Activated T-cell treated with anti-CD3 and anti-CD28 coated beads for 4 hours (primary cell): Measurements from ENCODE around the gene ENTPD8.
A peak's percentile ranks its signal among the peaks of the same experiment; 100 is the strongest.

Experiments
- DNase-seq: peaks from one replicate; pipeline ENCODE4 v3.0.0-alpha.2; 2020

Gene ENTPD8

DNA sequence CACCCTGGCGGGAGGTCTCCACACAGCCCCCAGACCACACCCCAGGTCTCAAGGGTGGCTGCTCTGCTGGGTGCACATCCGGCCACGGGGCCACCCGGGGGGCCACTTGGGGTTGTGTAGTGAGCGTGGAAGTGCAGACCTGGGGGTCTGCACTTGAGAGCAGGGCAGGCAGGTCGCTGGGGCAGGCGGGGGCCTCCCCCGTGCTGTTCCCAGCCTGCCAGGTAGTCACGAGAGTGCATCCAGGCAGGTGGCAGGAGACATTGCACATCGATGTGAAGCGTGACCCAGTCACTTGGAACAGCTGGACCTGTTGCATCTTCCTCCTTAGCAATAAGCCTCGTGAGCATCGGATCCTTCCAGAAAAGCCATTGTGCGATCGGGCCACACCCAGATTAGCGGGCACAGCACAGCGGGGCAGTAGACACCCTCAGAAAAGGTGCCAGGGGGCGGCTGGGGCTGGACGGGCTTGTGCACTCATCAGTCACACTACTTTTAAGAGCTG lies 4.8 kb upstream of the ENTPD8 start:
- DNase-seq, result no peak

DNA sequence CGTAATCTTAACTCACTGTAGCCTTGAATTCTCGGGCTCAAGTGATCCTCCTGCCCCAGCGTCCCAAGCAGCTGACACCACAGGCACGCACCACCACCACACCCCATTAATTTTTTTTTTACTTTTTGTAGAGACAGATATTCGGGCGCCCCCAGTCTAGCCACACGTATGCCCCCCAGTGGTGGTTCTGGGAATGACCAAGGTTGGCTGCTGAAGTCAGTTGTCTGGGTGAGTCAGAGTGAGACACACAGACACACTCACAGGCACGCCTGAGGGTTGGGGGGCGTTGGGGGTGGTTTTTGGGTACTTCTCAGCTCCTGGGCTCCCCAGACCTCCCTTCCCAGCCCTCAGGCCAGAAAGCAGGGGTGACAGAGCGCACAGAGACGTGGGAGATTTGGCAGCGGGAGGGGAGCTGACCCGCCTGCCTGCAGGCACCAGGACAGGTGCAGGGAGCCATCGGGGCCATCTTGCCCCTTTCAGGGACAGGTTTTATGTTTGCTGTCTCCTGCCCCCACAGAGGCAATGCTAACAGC lies 4.2 kb upstream of the ENTPD8 start:
- DNase-seq, result peak; percentile 90

DNA sequence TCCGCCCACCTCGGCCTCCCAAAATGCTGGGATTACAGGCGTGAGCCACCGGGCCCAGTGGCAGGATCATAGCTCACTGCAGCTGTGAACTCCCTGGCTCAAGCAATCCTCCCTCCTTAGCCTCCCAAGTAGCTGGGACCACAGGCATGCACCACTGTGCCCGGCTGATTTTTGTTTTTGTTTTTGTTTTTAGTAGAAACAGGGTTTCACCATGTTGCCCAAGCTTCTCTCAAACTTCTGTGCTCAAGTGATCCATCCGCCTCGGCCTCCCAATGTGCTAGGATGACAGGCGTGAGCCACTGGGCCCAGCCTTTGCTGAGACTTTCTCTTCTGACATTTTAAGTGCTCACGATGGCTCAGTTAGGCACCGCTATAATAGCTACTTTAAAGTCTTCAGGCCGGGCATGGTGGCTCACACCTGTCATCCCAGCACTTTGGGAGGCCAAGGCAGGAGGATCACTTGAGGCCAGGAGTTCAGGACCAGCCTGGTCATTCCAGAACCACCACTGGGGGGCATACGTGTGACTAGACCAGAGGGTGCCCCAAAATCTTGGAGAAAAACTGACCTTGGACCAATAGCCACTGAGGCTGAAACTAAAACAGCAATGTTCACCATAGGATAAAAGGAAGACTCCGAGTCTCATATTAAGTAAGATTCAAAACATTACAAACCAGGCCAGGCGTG lies 3.1 kb upstream of the ENTPD8 start:
- DNase-seq, result no peak

DNA sequence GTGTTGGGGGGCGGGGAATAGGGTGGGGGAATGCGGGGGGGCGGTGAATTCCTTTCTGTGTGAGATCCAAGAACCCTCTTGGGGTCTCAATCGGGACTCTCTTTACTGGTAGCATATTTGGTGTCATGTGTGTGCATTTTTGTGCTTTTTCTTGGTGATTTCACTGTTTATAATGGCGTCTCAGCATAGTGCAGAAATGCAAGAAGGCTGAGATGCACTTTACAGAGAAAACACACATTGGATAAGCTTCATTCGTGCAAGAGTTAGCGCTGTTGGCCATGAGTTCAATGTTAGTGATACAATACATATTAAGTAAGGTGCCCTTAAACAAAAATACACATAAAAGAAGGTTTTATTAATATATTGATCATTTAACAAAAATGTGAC lies 771 bp upstream of the ENTPD8 start:
- no peak for DNase-seq

DNA sequence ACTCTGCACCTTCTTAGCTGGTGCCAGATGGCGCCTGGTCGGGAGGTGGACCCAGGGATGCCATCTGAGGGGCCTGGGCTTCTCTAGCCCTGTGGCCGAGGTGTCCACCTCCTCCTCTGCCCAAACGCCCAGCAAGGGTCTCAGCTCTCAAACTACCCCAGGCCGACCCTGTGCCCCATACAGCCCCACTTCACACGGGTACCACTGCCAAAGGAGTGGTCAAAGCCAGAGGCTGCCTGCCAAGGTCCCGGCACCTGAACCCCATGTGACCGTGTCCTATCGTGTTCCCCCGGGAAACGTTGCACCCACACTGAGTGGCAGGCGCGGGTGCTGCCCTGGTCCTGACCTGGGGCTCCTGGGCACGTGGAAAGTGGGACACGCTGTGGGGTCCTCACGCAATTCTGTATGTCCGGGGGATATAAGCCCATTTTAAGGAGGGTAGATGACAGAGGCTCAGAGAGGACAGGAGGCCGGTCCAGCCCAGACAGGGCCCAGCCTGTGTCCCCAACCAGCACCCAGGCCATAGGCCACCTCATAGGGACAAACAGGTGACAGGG lies 1.9 kb downstream of the ENTPD8 start:
- DNase-seq, result no peak

DNA sequence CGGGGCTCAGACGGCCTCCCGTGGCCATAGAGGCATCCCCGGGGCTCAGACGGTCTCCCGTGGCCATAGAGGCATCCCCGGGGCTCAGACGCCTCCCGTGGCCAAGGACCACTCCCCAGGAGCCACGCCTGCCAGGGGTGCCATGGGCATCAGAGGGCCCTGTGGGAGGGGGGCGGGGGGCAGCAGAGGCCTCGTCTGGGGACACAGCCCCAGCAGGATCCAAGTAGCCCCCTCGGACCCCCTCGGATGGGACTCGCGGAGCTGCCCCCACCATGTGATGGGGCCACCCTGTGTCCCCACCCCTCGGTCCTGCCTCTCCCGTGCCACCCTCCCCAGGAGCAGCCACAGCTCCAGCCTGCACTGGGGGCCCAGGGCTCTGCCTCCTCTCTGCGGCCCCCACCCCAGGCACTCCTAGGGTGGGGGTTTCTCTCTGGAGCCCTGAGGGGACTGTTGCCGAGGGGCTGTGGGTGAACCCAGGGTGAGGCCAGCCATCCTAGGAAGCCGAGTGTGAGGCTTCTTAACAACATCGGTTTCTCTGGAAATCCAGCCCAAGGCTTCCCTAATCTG lies 2.5 kb downstream of the ENTPD8 start:
- no peak for DNase-seq

DNA sequence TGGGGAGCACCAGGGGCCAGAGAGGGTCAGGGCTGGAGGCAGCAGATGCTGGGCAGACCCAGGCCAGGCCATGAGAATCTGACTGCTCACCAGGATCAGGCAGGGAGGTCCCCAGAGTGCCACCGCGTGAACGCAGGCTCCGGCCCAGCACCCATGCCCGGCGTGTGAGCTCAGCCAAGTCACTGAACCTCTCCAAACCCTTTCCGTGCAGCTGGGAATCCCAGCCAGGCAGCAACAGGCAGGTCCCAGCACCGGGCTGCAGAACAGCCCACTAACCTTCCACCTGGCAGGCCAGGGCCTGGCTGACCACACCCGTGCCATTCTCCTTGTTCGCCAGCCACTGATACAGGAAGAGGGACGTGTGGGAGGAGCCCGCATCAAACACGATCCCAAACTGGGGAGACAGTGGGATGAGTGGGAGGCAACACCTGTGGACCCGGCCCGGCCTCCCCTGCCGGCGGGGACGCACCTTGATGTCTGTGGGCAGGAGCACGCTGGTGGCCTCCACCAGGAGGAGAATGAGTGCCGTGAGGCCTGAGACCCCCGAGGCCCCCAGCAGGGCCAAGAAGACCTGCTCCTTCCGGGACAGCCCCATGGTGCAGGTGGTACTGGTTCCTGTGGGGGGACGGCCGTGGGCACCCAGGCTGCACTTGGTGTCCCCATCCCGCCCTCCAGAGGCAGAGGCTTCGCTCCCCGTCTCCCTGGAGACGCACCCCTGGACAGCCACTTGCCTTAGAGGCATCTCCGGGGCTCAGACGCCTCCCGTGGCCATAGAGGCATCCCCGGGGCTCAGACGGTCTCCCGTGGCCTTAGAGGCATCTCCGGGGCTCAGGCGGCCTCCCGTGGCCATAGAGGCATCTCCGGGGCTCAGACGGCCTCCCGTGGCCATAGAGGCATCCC lies 3.2 kb downstream of the ENTPD8 start:
- DNase-seq, result no peak

DNA sequence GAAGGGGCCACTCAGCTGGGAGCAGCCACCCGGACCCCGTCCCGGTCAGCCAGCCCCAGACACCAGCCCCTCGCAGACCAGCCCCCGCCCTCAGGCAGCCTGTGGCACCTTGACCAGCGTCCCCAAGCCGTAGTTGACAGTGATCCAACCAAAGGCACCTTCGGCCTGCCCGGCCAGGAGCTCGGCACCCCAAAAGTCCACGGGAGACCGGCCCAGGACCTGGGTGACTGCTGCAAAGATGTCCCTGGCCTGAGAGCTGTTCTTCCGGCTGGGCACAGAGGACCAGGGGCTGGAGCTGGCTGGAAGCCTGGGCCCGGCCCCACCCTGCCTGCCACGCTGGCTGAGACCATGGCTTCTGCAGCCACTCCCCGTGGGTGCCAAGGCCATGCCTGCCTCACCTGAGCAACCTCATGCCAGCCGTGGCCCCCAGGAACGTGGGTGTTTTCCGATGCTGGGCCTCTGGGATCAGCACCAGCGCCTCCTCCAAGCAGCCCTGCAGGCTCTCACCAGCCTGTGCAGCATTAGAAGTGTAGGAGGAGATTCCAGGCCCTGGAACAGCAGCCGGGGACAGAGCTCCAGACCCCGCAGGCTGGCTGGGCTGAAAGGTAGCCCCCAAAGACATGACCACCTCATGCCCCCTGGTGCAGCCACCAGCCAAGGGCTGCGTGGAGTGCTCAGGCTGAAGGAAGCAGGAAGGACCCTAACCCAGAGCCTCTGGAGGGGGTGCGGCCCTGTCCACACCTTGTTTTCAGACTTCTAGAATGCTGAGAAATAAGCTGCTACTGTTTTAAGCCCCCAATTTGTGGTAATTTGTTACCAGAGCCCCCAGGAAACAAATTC lies 4.2 kb downstream of the ENTPD8 start:
- no peak for DNase-seq

DNA sequence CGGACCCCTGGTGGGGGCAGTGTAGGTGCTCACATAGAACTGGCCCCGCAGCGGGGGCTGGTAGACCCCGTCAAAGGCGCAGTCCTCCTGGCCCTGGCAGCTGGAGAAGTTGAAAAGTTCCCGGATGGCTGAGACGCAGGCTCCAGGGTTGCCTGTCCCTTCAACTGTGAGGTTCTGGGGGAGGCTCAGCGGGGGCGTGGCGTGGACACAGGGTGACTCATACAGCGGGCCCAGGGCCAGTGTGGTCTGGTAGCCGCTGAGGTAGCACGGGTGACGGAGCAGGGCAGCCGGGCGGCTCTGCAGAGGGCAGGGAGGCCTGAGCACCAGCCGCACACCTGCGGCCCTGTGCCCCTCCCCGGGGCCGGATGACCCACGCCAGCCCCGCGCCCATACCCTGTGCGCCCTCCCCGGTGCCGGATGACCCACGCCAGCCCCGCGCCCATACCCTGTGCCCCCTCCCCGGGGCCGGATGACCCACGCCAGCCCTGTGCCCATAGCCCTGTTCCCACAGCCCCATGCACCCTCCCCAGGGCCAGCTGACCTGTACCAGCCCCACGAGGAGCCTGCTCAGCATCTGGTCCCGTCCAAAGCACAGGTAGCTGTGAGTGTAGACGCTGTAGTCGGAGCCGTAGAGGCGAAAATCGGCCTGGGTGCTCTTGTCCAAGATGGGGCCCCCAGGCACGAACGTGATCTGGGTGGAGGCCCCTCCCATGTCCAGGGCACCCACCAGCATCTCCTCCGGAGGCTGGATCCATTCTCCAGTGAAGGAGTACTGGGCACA lies 5.0 kb downstream of the ENTPD8 start:
- no peak for DNase-seq

DNA sequence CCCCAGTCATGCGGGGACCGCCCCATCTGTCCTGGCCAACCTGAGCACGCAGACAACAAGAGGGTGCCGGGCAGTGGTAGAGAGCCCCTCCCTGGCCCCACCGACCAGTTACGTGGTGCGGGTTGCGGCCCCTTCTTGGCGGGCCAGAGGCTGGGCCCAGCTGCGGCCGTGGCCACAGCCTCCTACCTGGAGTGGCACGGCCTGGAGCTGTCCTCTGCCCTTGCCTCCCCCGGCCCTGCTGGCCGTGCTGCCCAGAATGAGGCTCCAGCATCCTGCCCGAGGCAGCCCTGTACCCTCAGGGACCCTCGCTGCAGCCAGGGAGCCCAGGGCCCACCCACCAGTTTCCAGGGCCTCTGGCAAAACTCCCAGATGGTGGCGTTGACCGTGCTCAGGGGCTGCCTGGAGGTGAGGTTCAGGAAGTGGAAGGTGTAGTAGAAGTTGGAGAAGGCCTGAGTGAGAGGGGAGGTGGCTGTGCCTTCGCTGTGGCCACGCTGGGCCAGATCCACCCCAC lies 5.7 kb downstream of the ENTPD8 start:
- no peak for DNase-seq

DNA sequence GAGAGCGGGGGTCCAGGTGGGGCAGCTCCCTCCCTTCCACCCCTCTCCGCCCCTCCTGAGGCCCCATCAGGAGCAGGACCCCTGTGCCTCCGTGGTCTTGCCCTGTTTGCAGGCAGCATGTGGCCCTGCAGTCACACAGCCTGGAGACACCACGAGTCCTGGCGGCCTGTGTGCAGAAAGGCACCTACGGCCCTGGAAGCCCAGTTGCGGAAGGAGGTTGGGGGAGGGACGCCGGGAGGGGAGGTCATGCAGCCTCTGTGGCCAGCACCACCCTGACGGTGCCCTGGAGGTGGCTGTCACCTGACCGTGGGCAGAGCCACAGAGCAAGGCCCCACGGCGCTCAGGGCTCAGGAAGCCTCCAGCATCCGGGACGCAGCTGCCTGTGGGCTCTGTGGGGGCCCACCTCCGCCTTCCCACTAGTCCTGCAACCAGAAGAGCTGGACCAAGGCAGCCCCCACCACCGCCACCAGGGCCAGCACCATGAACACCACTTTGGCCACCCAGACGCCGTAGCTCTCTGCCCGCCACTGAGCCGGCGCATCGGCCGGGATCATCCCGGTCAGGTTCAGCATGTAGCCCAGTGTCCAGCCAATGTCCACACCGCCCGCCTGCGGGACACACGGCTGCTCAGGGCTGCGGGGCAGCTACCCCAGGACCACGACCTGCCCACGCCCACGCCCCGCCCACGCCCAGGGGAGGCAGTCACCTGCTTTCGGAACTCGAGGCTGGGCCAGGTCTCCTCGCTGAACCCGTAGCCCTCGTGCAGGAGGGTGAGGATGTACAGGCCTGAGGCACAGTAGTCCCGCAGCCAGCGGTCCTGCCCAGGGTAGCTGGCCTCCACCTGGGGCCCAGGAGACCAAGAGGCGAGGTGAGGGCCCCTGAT lies 6.4 kb downstream of the ENTPD8 start:
- DNase-seq, result no peak

DNA sequence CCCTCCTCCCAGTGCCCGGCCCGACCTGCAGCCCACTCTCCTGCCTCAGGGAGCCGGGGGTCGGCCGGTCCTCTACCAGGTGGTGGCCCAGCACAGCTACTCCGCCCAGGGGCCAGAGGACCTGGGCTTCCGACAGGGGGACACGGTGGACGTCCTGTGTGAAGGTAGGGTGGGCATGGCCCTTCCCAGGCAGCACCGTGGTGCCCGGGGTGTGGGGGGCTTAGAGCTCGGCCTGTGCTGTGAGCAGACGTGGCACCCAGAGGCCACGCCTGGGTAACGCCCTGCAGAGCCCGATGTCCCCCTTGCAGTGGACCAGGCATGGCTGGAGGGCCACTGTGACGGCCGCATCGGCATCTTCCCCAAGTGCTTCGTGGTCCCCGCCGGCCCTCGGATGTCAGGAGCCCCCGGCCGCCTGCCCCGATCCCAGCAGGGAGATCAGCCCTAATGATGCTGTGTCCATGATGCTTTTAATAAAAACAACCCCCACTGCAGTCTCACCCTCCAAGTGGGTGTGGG lies 7.2 kb downstream of the ENTPD8 start:
- no peak for DNase-seq

DNA sequence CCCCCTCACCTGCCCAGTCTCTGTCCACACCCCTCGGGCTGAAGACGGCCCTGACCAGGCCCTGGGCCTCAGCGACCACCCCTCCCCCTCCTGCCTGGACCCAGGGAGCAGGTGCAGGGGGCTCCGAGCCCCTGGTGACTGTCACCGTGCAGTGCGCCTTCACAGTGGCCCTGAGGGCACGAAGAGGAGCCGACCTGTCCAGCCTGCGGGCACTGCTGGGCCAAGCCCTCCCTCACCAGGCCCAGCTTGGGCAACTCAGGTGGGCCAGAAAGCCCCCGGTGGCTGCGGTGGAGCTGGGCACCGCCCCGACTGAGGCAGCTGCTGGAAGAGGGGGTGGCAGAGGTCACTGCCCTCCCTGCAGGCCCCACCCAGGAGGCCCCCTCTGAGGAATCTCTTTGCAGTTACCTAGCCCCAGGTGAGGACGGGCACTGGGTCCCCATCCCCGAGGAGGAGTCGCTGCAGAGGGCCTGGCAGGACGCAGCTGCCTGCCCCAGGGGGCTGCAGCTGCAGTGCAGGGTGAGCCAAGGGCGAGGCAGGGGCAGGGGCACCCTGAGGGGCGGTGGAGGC lies 7.7 kb downstream of the ENTPD8 start:
- no peak for DNase-seq

DNA sequence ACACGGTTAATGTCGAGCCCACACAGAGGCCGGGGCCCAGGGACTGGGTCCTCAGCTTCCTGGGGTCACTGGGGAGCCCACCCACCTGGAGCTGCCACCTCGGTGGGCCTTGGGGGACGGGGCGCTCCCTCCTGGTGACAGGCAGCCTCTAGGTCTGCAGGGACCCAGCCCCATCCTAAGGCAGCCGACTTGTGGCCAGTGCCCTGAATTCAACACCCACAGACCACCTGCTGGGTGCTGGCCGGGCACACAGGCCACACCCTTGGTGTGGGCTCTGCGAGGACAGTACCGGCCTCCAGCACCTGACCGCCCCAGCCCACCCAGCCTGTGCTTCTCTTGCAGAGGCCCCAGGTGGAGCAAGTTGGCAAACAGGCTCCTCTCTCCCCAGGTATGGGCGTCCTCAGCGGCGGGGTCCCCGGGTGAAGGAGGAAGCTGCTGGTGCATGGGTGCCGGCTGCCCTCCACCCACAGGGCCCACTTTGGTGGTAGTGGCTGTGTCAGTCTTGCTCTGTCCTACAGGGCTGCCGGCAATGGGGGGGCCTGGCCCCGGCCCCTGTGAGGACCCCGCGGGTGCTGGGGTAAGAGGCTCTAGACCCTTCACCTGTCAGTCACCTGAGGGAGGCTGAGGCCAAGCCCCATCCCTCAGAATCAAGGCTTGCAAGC lies 8.3 kb downstream of the ENTPD8 start:
- DNase-seq, result no peak

DNA sequence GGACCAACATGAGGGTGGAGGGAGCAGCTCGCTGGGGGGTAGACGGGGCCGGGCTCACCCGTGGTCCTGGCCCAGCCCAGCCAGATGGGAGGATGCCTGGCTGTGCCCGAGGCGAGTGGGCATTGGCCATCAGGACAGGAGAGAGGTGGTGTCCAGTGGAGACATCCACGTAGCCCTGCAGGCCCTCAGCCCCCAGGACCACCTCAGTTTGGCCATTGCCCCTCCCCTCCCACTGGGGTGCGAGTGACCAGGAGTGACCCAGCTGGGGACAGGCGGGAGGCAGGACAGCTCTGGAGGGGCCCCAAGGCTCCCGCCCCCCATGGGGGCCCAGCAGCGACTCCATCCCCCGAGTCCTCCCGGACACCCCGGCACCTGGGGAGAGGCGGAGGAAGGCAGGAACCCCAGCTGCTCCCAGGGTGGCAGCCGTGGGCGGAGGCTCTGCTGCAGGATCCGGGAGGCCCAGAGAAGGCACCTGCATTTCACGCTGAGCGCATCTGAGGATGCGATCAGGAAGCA lies 9.7 kb downstream of the ENTPD8 start:
- no peak for DNase-seq

DNA sequence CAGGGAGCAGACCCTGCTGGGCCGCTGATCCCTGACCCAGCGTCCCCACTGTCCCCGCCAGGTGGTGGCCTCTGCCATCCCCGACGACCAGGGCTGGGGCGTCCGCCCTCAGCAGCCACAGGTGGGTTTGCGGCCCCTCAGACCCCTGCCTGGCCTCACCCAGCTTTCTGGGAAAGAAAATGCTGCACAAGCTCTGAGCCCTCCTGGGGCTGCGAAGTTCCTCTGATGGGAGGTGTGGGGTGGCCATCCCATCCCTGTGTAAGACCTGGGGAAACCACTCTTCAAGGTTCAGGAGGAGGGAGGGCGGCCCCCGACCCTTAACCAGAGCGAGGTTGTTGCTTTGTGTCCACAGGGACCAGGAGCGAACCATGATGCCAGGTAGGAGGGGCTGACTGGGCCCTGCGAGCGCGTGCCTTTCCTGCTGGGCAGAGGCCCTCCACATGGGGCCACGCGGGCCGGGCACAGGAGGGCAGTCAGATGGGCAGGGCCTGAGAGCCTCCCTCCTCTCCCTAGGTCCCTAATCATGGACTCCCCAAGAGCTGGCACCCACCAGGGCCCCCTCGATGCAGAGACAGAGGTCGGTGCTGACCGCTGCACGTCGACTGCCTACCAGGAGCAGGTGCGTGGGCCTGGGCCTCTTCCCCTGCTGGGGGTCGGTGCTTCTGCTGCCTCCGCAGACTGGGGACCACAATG lies 10.3 kb downstream of the ENTPD8 start:
- no peak for DNase-seq

DNA sequence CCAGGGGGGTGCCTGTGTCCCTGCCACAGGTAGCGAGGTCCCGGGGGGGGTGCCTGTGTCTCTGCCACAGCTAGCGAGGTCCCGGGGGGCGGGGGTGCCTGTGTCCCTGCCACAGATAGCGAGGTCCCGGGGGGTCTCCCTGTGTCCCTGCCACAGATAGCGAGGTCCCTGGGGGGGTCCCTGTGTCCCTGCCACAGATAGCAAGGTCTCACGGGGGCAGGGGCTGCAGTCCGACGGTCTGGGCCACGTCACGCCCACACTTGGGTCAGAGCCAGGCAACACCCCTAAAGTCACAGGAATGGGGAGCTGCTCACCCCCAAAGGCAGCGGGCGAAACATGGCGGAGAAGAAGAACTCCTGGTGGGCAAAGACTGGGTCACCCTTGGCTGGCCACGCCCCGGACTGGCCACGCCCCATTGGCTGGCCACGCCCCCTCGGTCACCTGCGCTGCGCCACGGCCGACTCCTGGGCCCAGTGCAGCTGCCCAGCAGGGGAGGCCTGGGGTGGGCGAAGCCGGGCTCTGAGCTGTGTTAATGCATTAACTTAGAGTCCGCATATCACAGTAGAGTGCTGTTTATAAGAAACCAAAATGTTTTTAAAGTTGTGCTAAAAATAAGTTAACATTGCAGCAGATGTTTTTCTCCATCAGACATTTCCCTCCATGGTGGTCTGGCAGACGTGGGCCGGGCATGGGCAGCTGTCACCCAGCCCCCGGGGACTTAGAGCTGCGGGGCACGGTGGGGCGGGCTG lies 11.0 kb downstream of the ENTPD8 start:
- no peak for DNase-seq

DNA sequence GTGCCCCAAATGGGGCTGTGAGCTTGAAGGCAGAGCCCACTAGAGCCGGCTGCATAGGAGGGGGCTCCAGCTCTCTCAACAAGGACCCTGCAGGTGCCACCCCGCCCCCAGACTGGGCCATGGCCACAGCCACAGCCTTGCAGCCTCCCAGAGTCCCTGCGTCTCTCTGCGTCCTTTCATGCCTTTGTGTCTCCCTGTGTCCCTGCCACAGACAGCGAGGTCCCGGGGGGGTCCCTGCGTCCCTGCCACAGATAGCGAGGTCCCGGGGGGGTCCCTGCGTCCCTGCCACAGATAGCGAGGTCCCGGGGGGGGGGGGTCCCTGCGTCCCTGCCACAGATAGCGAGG lies 11.6 kb downstream of the ENTPD8 start:
- DNase-seq, result no peak
